GM13976 (cell line): ENCODE results near the gene GPR153.

ENCODE experiments used
- DNase-seq: peaks from one replicate; pipeline ENCODE4 v3.0.0; 2012; ENCODE audit warnings: low spot score
- CTCF ChIP-seq: IDR thresholded peaks from 2 replicates; pipeline ENCODE4 v1.5.1; 2012; ENCODE audit warnings: borderline replicate concordance, mild to moderate bottlenecking; ENCODE audit not compliant: insufficient read depth; ENCODE audit errors: extremely low read depth, missing control alignments, control extremely low read depth
- in situ Hi-C: fragments of 300-500 bp; cut with MboI; formaldehyde crosslinking; loops from one replicate; pipeline ENCODE4 v1.12.0; 2022; ENCODE audit warnings: low sequenced_read_pairs, mixed read lengths, inconsistent platforms; ENCODE audit not compliant: unreplicated experiment

Gene GPR153

GRCh38 chr1:6207075-6207885 is 53.6 kb downstream of the GPR153 start:
- DNase-seq: no peak
- no peak for TF ChIP-seq CTCF
- in situ Hi-C loops: no loop called here

- in situ Hi-C loops: no loop called here
- DNase-seq: no peak
- TF ChIP-seq CTCF: no peak
Observed at GRCh38 chr1:6206520-6206855, 54.4 kb downstream of the GPR153 start.

GRCh38 chr1:6205849-6206519 is 54.9 kb downstream of the GPR153 start, which contains the start of gene RNF207:
TSS of gene RNF207 (plus strand) at chr1:6206119. CDS start at chr1:6206536, 417 bp downstream.
- in situ Hi-C loops: no loop called here
- DNase-seq: peak; percentile 94
- no peak for TF ChIP-seq CTCF

GRCh38 chr1:6202256-6202655 is 58.6 kb downstream of the GPR153 start:
- no peak for TF ChIP-seq CTCF
- in situ Hi-C loops: no loop called here
- no peak for DNase-seq

GRCh38 chr1:6200188-6200809 is 60.6 kb downstream of the GPR153 start:
- DNase-seq: no peak
- in situ Hi-C loops: no loop called here
- TF ChIP-seq CTCF: no peak

GRCh38 chr1:6199298-6200187 is 61.4 kb downstream of the GPR153 start, which contains the start of gene RPL22:
TSS of gene RPL22 (minus strand) at chr1:6199595. CDS start at chr1:6199573, 22 bp downstream.
- peak; percentile 94 for DNase-seq
- TF ChIP-seq CTCF: no peak
- in situ Hi-C loops: no loop called here
